Glutamatergic neuron (in vitro differentiated cells): ENCODE data around the gene DGUOK. TPM values are rescaled to one million over a fixed set of nuclear protein-coding genes. Genes with fewer than 3 reads are reported as not detected.
A peak's percentile ranks its signal among the peaks of the same experiment; 100 is the strongest.

Source experiments
- DNase-seq: peaks from one replicate; pipeline ENCODE4 v3.0.0; 2022
- H3K27ac Mint-ChIP-seq: one replicate; pipeline ENCODE4 v1.8.0; 2020; ENCODE audit warnings: mild to moderate bottlenecking, mixed read lengths, inconsistent platforms; ENCODE audit not compliant: unreplicated experiment
- H3K27me3 Mint-ChIP-seq: one replicate; pipeline ENCODE4 v1.8.0; 2020; ENCODE audit warnings: mild to moderate bottlenecking, moderate library complexity, mixed read lengths, inconsistent platforms; ENCODE audit not compliant: unreplicated experiment
- H3K36me3 Mint-ChIP-seq: one replicate; pipeline ENCODE4 v1.8.0; 2020; ENCODE audit warnings: mild to moderate bottlenecking, mixed read lengths, inconsistent platforms; ENCODE audit not compliant: unreplicated experiment
- H3K4me1 Mint-ChIP-seq: one replicate; pipeline ENCODE4 v1.8.0; 2020; ENCODE audit warnings: mild to moderate bottlenecking, low read depth, mixed read lengths, inconsistent platforms; ENCODE audit not compliant: unreplicated experiment
- H3K4me3 Mint-ChIP-seq: one replicate; pipeline ENCODE4 v1.8.0; 2020; ENCODE audit warnings: mild to moderate bottlenecking, mixed read lengths, inconsistent platforms; ENCODE audit not compliant: unreplicated experiment
- H3K9me3 Mint-ChIP-seq: one replicate; pipeline ENCODE4 v1.8.0; 2020; ENCODE audit warnings: mild to moderate bottlenecking, moderate library complexity, mixed read lengths, inconsistent platforms; ENCODE audit not compliant: unreplicated experiment
- CTCF ChIP-seq: fragments of 200-600 bp; sonication (generic); IDR thresholded peaks from one replicate; pipeline ENCODE4 v1.5.0; 2021; ENCODE audit not compliant: partially characterized antibody, unreplicated experiment
- total RNA-seq: library from RNA; stranded (reverse); fragmentation: NEBNext Ultra II Directional; extraction: Animal tissue kit (Norgen Biotek cat#: 25700); gene quantifications from one replicate; pipeline ENCODE4 v1.2.1, GENCODE V29; 2021; ENCODE audit not compliant: unreplicated experiment

DGUOK gene
- total RNA-seq, 1 donor from 2014 or later: 96.8 TPM

GRCh38 chr2:73921581-73921980 lies 5.1 kb upstream of the DGUOK start:
- H3K27ac Mint-ChIP-seq: no peak overlapping the region
- H3K9me3 Mint-ChIP-seq: peaks cover 2% of the 10 kb centered on the region
- DNase-seq: no peak
- TF ChIP-seq CTCF: no peak
- H3K4me3 Mint-ChIP-seq: no peak overlapping the region
- no peaks in the 10 kb centered on the region for H3K27me3 Mint-ChIP-seq
- H3K36me3 Mint-ChIP-seq: no peaks in the 10 kb centered on the region
- peaks cover 4% of the 10 kb centered on the region for H3K4me1 Mint-ChIP-seq

- Mint-ChIP-seq H3K9me3 (peaks cover 2% of the 10 kb centered on the region), H3K36me3 (no peaks in the 10 kb centered on the region), H3K27ac (no peak overlapping the region), H3K27me3 (no peaks in the 10 kb centered on the region), H3K4me3 (no peak overlapping the region), H3K4me1 (peaks cover 4% of the 10 kb centered on the region)
- no peak for TF ChIP-seq CTCF
- DNase-seq: no peak
Measured at GRCh38 chr2:73922681-73923080, 4.0 kb upstream of the DGUOK start.

- Mint-ChIP-seq H3K4me3 (no peak overlapping the region), H3K36me3 (no peaks in the 10 kb centered on the region), H3K4me1 (peaks cover 15% of the 10 kb centered on the region), H3K27ac (no peak overlapping the region), H3K27me3 (no peaks in the 10 kb centered on the region), H3K9me3 (peaks cover 4% of the 10 kb centered on the region)
- DNase-seq: no peak
- TF ChIP-seq CTCF: no peak
Measured at GRCh38 chr2:73925033-73925704, 1.5 kb upstream of the DGUOK start.

- H3K27me3 Mint-ChIP-seq: no peaks in the 10 kb centered on the region
- peak overlapping the region; percentile 53 for H3K27ac Mint-ChIP-seq
- TF ChIP-seq CTCF: no peak
- H3K4me3 Mint-ChIP-seq: peak overlapping the region; percentile 88
- peaks cover 12% of the 10 kb centered on the region for H3K4me1 Mint-ChIP-seq
- peaks cover 4% of the 10 kb centered on the region for H3K9me3 Mint-ChIP-seq
- no peaks in the 10 kb centered on the region for H3K36me3 Mint-ChIP-seq
- no peak for DNase-seq
Measured at GRCh38 chr2:73925853-73926492, 707 bp upstream of the DGUOK start.

- no peak for TF ChIP-seq CTCF
- Mint-ChIP-seq H3K27me3 (no peaks in the 10 kb centered on the region), H3K4me1 (peaks cover 12% of the 10 kb centered on the region), H3K9me3 (peaks cover 4% of the 10 kb centered on the region), H3K27ac (peak overlapping the region; percentile 80), H3K36me3 (no peaks in the 10 kb centered on the region), H3K4me3 (peak overlapping the region; percentile 88)
- DNase-seq: no peak
Measured at GRCh38 chr2:73927344-73927743, 664 bp downstream of the DGUOK start.
